HEK293 (cell line): ENCODE measurements around the gene TAX1BP1.

ENCODE experiments used
- CTCF ChIA-PET: fragments of 350-600 bp; formaldehyde crosslinking; extraction: SDS; loops from one replicate; lab custom pipeline; 2021; ENCODE audit warnings: antibody characterized with exemption; lab: Yijun Ruan, JAX
- POLR2A ChIA-PET: fragments of 300-600 bp; formaldehyde crosslinking; extraction: SDS; loops from one replicate; lab custom pipeline; 2020; ENCODE audit warnings: antibody characterized with exemption, inconsistent platforms; lab: Yijun Ruan, JAX
- H3K27ac ChIP-seq: fragments of 200-500 bp; sonication (Bioruptor generic); 2 replicates; pipeline ENCODE4 v1.5.1; 2014; ENCODE audit warnings: low read depth, low read length, control low read depth, inconsistent platforms; ENCODE audit errors: extremely low read depth
- H3K36me3 ChIP-seq, 2 experiments: fragments of 200-500 bp in 1 of 2; sonication (Bioruptor generic) in 1 of 2; 1 replicate in 1 of 2; 2 replicates in 1 of 2; pipeline ENCODE4 v1.5.1; 2014 to 2017; ENCODE audit warnings: inconsistent platforms in 2 of 2, low read length in 2 of 2; ENCODE audit not compliant: control insufficient read depth in 2 of 2, insufficient read depth in 1 of 2
- H3K4me1 ChIP-seq: fragments of 200-500 bp; sonication (Bioruptor generic); 2 replicates; pipeline ENCODE4 v1.5.1; 2014; ENCODE audit warnings: mild to moderate bottlenecking, low read length, inconsistent platforms; ENCODE audit not compliant: control insufficient read depth, insufficient read depth
- H3K4me3 ChIP-seq: 2 replicates; pipeline ENCODE4 v1.5.1; 2011; ENCODE audit warnings: low read depth, mild to moderate bottlenecking, control low read depth, low read length, moderate library complexity
- H3K9me3 ChIP-seq: fragments of 200-500 bp; sonication (Bioruptor generic); 2 replicates; pipeline ENCODE4 v1.5.1; 2014; ENCODE audit warnings: low read depth, low read length, inconsistent platforms; ENCODE audit not compliant: control insufficient read depth, insufficient read depth
- BCL11A ChIP-seq: fragments of 450-650 bp; formaldehyde crosslinking; IDR thresholded peaks from 2 replicates; pipeline ENCODE4 v1.5.1; 2016; ENCODE audit warnings: low read depth, missing biosample characterization, missing genetic modification characterization
- ELK4 ChIP-seq: IDR thresholded peaks from 2 replicates; pipeline ENCODE4 v1.6.1; 2011; ENCODE audit warnings: mild to moderate bottlenecking, low read depth, low read length, borderline replicate concordance
- GLI4 ChIP-seq: fragments of 450-650 bp; formaldehyde crosslinking; IDR thresholded peaks from 2 replicates; pipeline ENCODE4 v1.5.1; 2016; ENCODE audit warnings: missing biosample characterization, missing genetic modification characterization
- HOXC10 ChIP-seq: sonication (generic); formaldehyde crosslinking; IDR thresholded peaks from 2 replicates; pipeline ENCODE4 v1.8.1; 2023; ENCODE audit warnings: mild to moderate bottlenecking, missing genetic modification reagents
- KLF16 ChIP-seq: fragments of 450-650 bp; formaldehyde crosslinking; IDR thresholded peaks from 2 replicates; pipeline ENCODE4 v1.5.1; 2017; ENCODE audit warnings: missing biosample characterization, missing genetic modification characterization
- KLF8 ChIP-seq: fragments of 450-650 bp; formaldehyde crosslinking; IDR thresholded peaks from 2 replicates; pipeline ENCODE4 v1.5.1; 2016; ENCODE audit warnings: missing biosample characterization, missing genetic modification characterization
- ZBTB1 ChIP-seq: fragments of 450-650 bp; formaldehyde crosslinking; IDR thresholded peaks from 2 replicates; pipeline ENCODE4 v1.5.1; 2016; ENCODE audit warnings: missing biosample characterization, missing genetic modification characterization
- ZFHX2 ChIP-seq: fragments of 450-650 bp; formaldehyde crosslinking; conservative IDR thresholded peaks from 2 replicates; pipeline ENCODE4 v1.5.1; 2016; ENCODE audit warnings: missing biosample characterization, missing genetic modification characterization
- ZNF114 ChIP-seq: fragments of 450-650 bp; formaldehyde crosslinking; IDR thresholded peaks from 2 replicates; pipeline ENCODE4 v1.5.0; 2017; ENCODE audit warnings: missing biosample characterization, missing genetic modification characterization
- ZNF132 ChIP-seq: fragments of 450-650 bp; formaldehyde crosslinking; IDR thresholded peaks from 2 replicates; pipeline ENCODE4 v1.5.1; 2017; ENCODE audit warnings: missing biosample characterization, missing genetic modification characterization, borderline replicate concordance
- ZNF16 ChIP-seq: fragments of 450-650 bp; formaldehyde crosslinking; IDR thresholded peaks from 2 replicates; pipeline ENCODE4 v1.5.1; 2016; ENCODE audit warnings: low read depth, missing biosample characterization, missing genetic modification characterization
- ZNF19 ChIP-seq: fragments of 450-650 bp; formaldehyde crosslinking; IDR thresholded peaks from 2 replicates; pipeline ENCODE4; 2016; ENCODE audit warnings: missing biosample characterization, missing genetic modification characterization, low read depth
- ZNF26 ChIP-seq: fragments of 450-650 bp; formaldehyde crosslinking; IDR thresholded peaks from 2 replicates; pipeline ENCODE4 v1.5.1; 2016; ENCODE audit warnings: missing biosample characterization, missing genetic modification characterization
- ZNF274 ChIP-seq, 2 experiments: fragments of 200-500 bp in 1 of 2; fragments of 450-650 bp in 1 of 2; sonication (Bioruptor generic) in 1 of 2; formaldehyde crosslinking in 1 of 2; IDR thresholded peaks; 2 replicates each; pipeline versions ENCODE4 v1.5.1 to v1.6.1; 2014 to 2016; ENCODE audit warnings: borderline replicate concordance in 1 of 2, inconsistent platforms in 1 of 2, low read length in 1 of 2, missing biosample characterization in 1 of 2, missing genetic modification characterization in 1 of 2
- ZNF302 ChIP-seq: fragments of 450-650 bp; formaldehyde crosslinking; IDR thresholded peaks from 2 replicates; pipeline ENCODE4 v1.5.1; 2016; ENCODE audit warnings: missing biosample characterization, missing genetic modification characterization, low read depth
- ZNF416 ChIP-seq: fragments of 450-650 bp; formaldehyde crosslinking; IDR thresholded peaks from 2 replicates; pipeline ENCODE4 v1.5.1; 2016; ENCODE audit warnings: missing biosample characterization, missing genetic modification characterization
- ZNF473 ChIP-seq: fragments of 450-650 bp; formaldehyde crosslinking; IDR thresholded peaks from 2 replicates; pipeline ENCODE4 v1.5.1; 2017; ENCODE audit warnings: missing biosample characterization, missing genetic modification characterization
- ZNF610 ChIP-seq: fragments of 450-650 bp; formaldehyde crosslinking; IDR thresholded peaks from 2 replicates; pipeline ENCODE4 v1.5.1; 2016; ENCODE audit warnings: missing biosample characterization, missing genetic modification characterization, borderline replicate concordance
- ZNF621 ChIP-seq: fragments of 450-650 bp; formaldehyde crosslinking; IDR thresholded peaks from 2 replicates; pipeline ENCODE4 v1.5.1; 2017; ENCODE audit warnings: missing biosample characterization, missing genetic modification characterization
- ZNF660 ChIP-seq: fragments of 450-650 bp; IDR thresholded peaks from 2 replicates; pipeline ENCODE4 v1.5.1; 2018; ENCODE audit warnings: missing biosample characterization, mild to moderate bottlenecking, missing genetic modification characterization
- ZSCAN18 ChIP-seq: fragments of 450-650 bp; formaldehyde crosslinking; IDR thresholded peaks from 2 replicates; pipeline ENCODE4 v1.5.1; 2016; ENCODE audit warnings: missing biosample characterization, missing genetic modification characterization
- TF ChIP-seq, protein P1 (sequence below): fragments of 450-650 bp; formaldehyde crosslinking; optimal IDR thresholded peaks from 2 replicates; pipeline ENCODE3; 2016; ENCODE audit warnings: missing biosample characterization, mild to moderate bottlenecking, missing genetic modification characterization
- TF ChIP-seq, protein P2 (sequence below): fragments of 450-650 bp; formaldehyde crosslinking; IDR thresholded peaks from 2 replicates; pipeline ENCODE4 v1.5.1; 2016; ENCODE audit warnings: missing biosample characterization, missing genetic modification characterization

TAX1BP1 gene

DNA sequence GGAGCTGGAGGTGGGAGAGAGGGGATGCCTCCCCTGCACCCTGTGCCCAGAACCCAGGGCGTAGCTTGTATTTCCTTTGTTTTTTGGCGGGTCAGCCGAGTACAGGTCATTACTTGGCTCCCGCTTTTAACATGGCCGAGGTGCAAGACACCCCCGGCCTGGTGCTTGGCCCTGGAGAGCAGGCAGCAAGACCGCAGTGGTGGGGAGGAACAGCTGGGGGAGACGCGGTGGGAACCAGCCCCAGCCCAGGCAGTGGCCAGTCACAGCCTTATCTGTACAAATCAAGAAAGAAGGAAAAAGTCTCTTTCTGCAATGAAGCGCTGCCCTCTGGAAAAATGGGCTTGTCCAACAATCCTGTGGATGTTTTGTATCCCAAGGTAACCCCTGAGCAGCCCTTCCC lies 99.1 kb downstream of the TAX1BP1 start:
- CTCF ChIA-PET: no interaction called here

DNA sequence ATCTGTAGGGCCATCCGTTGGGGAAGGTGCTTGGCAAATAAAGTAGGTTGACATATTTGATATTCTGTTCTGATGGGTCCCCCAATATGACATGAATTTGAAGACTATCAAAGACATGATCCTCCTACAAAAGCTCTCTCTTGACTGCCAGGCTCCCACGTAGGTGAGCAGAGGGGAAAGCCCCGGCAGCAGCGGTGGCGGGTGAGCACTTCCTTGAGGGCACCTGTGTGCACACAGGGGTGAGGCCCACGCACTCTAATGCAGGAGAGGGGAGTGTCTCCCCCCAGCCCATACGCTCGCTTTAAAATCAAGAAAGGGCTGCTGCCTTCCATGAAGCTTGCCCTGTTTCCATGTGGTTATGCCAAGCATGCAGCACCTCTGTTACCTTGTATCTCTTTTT lies 100.4 kb downstream of the TAX1BP1 start:
- TF ChIP-seq ZNF473 (no peak), GLI4 (tag by site-specific recombination) (no peak), ZNF621 (tag by site-specific recombination) (no peak), ZNF660 (tag by site-specific recombination) (no peak), KLF16 (tag by site-specific recombination) (no peak), ZSCAN18 (tag by site-specific recombination) (no peak), ZNF16 (tag by site-specific recombination) (no peak)
- TF ChIP-seq, protein P1, sequence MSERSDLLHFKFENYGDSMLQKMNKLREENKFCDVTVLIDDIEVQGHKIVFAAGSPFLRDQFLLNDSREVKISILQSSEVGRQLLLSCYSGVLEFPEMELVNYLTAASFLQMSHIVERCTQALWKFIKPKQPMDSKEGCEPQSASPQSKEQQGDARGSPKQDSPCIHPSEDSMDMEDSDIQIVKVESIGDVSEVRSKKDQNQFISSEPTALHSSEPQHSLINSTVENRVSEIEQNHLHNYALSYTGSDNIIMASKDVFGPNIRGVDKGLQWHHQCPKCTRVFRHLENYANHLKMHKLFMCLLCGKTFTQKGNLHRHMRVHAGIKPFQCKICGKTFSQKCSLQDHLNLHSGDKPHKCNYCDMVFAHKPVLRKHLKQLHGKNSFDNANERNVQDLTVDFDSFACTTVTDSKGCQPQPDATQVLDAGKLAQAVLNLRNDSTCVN (tag by site-specific recombination): no peak
- TF ChIP-seq, all 188 proteins: peak for 0
- Histone ChIP-seq H3K36me3 (peaks cover 0 to 13% of the 10 kb centered on the region in 2 experiments; a peak in 1 of 3 replicates), H3K4me1 (no peaks in the 10 kb centered on the region), H3K9me3 (no peaks in the 10 kb centered on the region), H3K4me3 (no peak overlapping the region), H3K27ac (no peak overlapping the region)
- ChIA-PET CTCF (interaction anchor here (0.9 kb wide), 1 partner anchor 180 kb away, joined by 3 read pairs; no protein-coding TSS in a partner anchor), POLR2A (no interaction called here)

More for the DNA sequence above, 99.1 kb downstream of the TAX1BP1 start:
- TF ChIP-seq ZNF610 (tag by site-specific recombination) (no peak), ZNF274 (IDR thresholded peaks at IDR 0.05; ENCODE audit: low read length) (no peak), ZNF274 (tag by site-specific recombination; IDR thresholded peaks at IDR 0.05; ENCODE audit: borderline replicate concordance) (no peak), HOXC10 (CRISPR knock-in tag) (no peak), ELK4 (no peak), KLF8 (tag by site-specific recombination) (no peak)
- Histone ChIP-seq H3K4me1 (no peaks in the 10 kb centered on the region), H3K4me3 (no peak overlapping the region), H3K36me3 (peaks cover 0 to 17% of the 10 kb centered on the region in 2 experiments; a peak in 1 of 3 replicates), H3K27ac (no peak overlapping the region), H3K9me3 (no peaks in the 10 kb centered on the region)
- POLR2A ChIA-PET: no interaction called here

DNA sequence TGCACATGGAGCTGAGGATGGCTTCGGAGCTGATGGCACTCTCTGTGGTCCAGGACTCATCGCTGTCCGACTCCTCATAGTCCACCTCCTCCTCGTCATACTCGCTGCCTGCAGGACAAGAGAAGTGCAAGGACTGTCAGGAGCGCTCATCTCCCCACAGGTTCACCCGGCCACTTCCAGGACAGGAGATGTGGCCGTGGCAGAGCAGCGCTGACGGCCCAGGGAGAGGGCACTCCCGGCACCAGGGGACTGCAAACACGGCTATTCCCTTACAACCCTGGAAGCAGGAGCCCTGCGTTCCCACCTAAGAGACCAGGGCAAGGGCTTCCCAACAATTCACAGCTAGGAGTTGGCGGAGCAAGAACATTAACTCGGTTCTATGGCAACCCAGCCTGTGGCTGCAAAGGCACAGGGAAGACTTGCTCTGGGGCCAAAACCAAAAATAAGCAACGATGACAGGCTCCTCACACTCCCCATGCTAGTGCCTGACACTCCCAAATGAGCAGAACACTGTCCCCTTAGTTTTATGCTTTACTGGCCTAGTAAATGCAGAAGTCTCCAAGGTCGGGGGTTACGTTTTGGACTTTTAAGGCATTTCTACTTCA lies 100.9 kb downstream of the TAX1BP1 start:
- CTCF ChIA-PET: interaction anchor here (0.6 to 0.9 kb wide), 2 partner anchors 8 to 180 kb away, joined by 3 read pairs; no protein-coding TSS in a partner anchor
- Histone ChIP-seq H3K4me1 (no peaks in the 10 kb centered on the region), H3K27ac (no peak overlapping the region), H3K9me3 (no peaks in the 10 kb centered on the region), H3K36me3 (peaks cover 0 to 13% of the 10 kb centered on the region in 2 experiments; a peak in 1 of 3 replicates), H3K4me3 (no peak overlapping the region)
- POLR2A ChIA-PET: no interaction called here
- TF ChIP-seq ZNF19 (tag by site-specific recombination): no peak
- TF ChIP-seq ZNF302 (tag by site-specific recombination): no peak
- no peak for TF ChIP-seq ZFHX2 (tag by site-specific recombination)
- TF ChIP-seq BCL11A (tag by site-specific recombination): no peak
- no peak for TF ChIP-seq ZNF416 (tag by site-specific recombination)
- TF ChIP-seq ZNF132: no peak
- TF ChIP-seq ZNF114 (tag by site-specific recombination): no peak
- TF ChIP-seq, protein P2, sequence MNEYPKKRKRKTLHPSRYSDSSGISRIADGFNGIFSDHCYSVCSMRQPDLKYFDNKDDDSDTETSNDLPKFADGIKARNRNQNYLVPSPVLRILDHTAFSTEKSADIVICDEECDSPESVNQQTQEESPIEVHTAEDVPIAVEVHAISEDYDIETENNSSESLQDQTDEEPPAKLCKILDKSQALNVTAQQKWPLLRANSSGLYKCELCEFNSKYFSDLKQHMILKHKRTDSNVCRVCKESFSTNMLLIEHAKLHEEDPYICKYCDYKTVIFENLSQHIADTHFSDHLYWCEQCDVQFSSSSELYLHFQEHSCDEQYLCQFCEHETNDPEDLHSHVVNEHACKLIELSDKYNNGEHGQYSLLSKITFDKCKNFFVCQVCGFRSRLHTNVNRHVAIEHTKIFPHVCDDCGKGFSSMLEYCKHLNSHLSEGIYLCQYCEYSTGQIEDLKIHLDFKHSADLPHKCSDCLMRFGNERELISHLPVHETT (tag by site-specific recombination): no peak
- TF ChIP-seq ZBTB1 (tag by site-specific recombination): no peak
- no peak for TF ChIP-seq ZNF26 (tag by site-specific recombination)
